Endothelial cell (in vitro differentiated cells): ENCODE data around the gene MTMR3. TPM values are rescaled to one million over a fixed set of nuclear protein-coding genes. Genes with fewer than 3 reads are reported as not detected.

Source experiments
- DNase-seq: peaks from one replicate; pipeline ENCODE4 v3.0.0; 2021; ENCODE audit warnings: low spot score
- H3K27ac Mint-ChIP-seq: one replicate; pipeline ENCODE4 v1.8.0; 2021; ENCODE audit warnings: mixed read lengths, inconsistent platforms; ENCODE audit not compliant: unreplicated experiment
- H3K27me3 Mint-ChIP-seq: one replicate; pipeline ENCODE4 v1.8.0; 2021; ENCODE audit warnings: mild to moderate bottlenecking, moderate library complexity, mixed read lengths, inconsistent platforms; ENCODE audit not compliant: unreplicated experiment
- H3K36me3 Mint-ChIP-seq: one replicate; pipeline ENCODE4 v1.8.0; 2021; ENCODE audit warnings: mild to moderate bottlenecking, low read depth, mixed read lengths, inconsistent platforms; ENCODE audit not compliant: unreplicated experiment
- H3K4me1 Mint-ChIP-seq: one replicate; pipeline ENCODE4 v1.8.0; 2021; ENCODE audit warnings: mild to moderate bottlenecking, mixed read lengths, inconsistent platforms; ENCODE audit not compliant: unreplicated experiment
- H3K4me3 Mint-ChIP-seq: one replicate; pipeline ENCODE4 v1.8.0; 2021; ENCODE audit warnings: mild to moderate bottlenecking, mixed read lengths, inconsistent platforms; ENCODE audit not compliant: unreplicated experiment
- H3K9me3 Mint-ChIP-seq: one replicate; pipeline ENCODE4 v1.8.0; 2021; ENCODE audit warnings: mixed read lengths, inconsistent platforms; ENCODE audit not compliant: unreplicated experiment
- CTCF ChIP-seq: fragments of 200-600 bp; sonication (generic); IDR thresholded peaks from one replicate; pipeline ENCODE4 v1.5.0; 2021; ENCODE audit warnings: antibody characterized with exemption; ENCODE audit not compliant: unreplicated experiment
- total RNA-seq: library from RNA; stranded (reverse); fragmentation: NEBNext Ultra II Directional; extraction: Animal tissue kit (Norgen Biotek cat#: 25700); gene quantifications from one replicate; pipeline ENCODE4 v1.2.1, GENCODE V29; 2021; ENCODE audit not compliant: unreplicated experiment

The MTMR3 gene
- total RNA-seq, 1 donor from 2014 or later, result 39.1 TPM

GRCh38 chr22:30025221-30025620 is 142.2 kb downstream of the MTMR3 start:
- Mint-ChIP-seq H3K4me3 (no peak overlapping the region), H3K27me3 (peaks cover 6% of the 10 kb centered on the region), H3K4me1 (no peaks in the 10 kb centered on the region), H3K27ac (no peak overlapping the region), H3K36me3 (peaks cover 41% of the 10 kb centered on the region), H3K9me3 (no peaks in the 10 kb centered on the region)
- no peak for TF ChIP-seq CTCF
- no peak for DNase-seq

DNA sequence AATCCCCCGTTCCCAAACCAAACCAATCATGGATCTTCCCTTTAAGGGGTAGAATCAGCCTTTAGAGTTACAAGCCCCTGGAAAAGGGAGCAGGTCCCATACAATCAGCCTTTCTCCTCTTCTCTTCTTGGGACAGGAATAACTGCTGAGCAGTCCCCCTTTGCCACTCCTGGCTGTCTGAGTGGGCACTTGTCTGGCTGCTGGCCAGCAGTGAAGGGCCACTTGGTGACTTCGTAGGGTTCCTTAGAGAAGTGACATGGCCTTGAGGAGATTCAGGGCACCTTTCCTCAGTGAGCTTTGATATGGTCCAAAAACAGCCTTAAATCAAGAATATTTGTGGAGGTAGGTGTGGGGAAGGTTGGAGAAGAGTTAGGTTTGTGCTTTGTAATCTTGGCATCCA is 143.8 kb downstream of the MTMR3 start:
- no peak for DNase-seq

DNA sequence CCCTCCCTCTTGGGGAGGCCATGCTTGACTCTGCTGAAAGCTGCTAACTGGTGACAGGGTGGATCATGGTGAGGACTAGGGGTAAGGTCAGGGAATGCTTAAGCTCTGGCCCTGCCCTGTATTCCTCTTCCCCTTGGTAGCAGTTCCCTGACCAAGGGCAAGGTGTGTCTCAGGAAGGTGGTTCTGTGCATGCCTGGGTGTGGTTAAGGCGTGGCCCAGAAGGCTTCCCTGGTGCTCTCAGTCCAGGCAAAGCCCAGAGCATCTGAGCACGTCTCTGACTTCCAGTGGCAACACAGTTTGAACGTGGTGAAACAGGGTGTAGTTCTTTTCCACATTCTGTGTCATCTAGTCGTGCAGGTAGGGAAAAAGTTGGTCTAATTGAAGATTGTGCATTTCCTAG is 144.2 kb downstream of the MTMR3 start:
- Mint-ChIP-seq H3K4me3 (no peak overlapping the region), H3K36me3 (peaks cover 26% of the 10 kb centered on the region), H3K4me1 (no peaks in the 10 kb centered on the region), H3K27me3 (peaks cover 6% of the 10 kb centered on the region), H3K9me3 (no peaks in the 10 kb centered on the region), H3K27ac (no peak overlapping the region)
- DNase-seq, result no peak
- no peak for TF ChIP-seq CTCF

More for the DNA sequence above, 143.8 kb downstream of the MTMR3 start:
- no peak overlapping the region for H3K27ac Mint-ChIP-seq
- H3K4me1 Mint-ChIP-seq, result no peaks in the 10 kb centered on the region
- H3K27me3 Mint-ChIP-seq, result peaks cover 6% of the 10 kb centered on the region
- peaks cover 27% of the 10 kb centered on the region for H3K36me3 Mint-ChIP-seq
- no peak overlapping the region for H3K4me3 Mint-ChIP-seq
- no peaks in the 10 kb centered on the region for H3K9me3 Mint-ChIP-seq
- TF ChIP-seq CTCF, result no peak

DNA sequence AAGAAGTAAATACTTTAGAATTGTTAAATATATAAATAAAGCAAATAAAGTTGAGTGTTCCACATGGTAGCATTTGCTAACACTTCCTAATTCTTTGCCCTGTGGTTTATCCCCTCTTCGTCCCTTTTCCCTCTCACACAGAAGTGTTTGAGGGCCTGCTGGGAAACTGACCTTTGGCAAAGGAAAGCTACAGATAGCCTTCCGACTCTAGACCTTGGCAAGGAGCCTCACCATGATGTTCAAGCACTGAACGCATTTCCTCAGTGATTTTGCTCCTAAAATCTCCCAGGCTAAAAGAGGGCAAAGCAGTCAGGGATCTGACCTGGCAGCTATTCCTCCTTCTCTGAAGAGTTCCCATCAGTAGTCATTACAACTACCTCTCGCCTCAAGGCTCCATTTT is 144.8 kb downstream of the MTMR3 start:
- H3K4me1 Mint-ChIP-seq, result no peaks in the 10 kb centered on the region
- H3K27ac Mint-ChIP-seq, result no peak overlapping the region
- H3K9me3 Mint-ChIP-seq, result no peaks in the 10 kb centered on the region
- H3K27me3 Mint-ChIP-seq, result peaks cover 3% of the 10 kb centered on the region
- peaks cover 26% of the 10 kb centered on the region for H3K36me3 Mint-ChIP-seq
- no peak overlapping the region for H3K4me3 Mint-ChIP-seq
- DNase-seq, result no peak
- TF ChIP-seq CTCF, result no peak

DNA sequence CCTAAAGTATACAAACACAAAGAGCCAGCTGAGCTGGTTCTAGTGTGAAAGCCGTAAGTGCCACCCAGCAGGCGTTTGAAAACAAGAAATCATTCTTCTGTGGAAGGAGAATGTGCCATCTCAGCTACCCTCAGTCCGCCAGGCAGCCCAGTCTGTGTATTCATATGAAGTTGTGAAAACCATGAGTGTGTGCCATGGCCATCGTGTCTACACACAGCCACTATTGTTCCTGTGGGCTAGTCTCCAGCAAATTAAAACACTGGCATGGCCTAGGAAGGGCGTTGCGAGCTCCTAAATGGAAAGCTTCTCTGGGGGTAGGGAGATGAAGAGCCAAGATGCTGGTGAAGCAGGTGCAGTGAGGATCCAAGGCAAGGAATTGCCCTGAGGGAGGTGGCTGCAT is 145.8 kb downstream of the MTMR3 start:
- TF ChIP-seq CTCF, result no peak
- Mint-ChIP-seq H3K4me3 (no peak overlapping the region), H3K27me3 (peaks cover 3% of the 10 kb centered on the region), H3K4me1 (no peaks in the 10 kb centered on the region), H3K9me3 (no peaks in the 10 kb centered on the region), H3K27ac (no peak overlapping the region), H3K36me3 (peaks cover 19% of the 10 kb centered on the region)
- DNase-seq, result no peak
